ENCODE measurements around the gene ULK1.
"Not testable (repeated sequence)": the region's sequence is repeated elsewhere in the genome, so short reads cannot be mapped to it uniquely, and the experiment has no call there.

The ULK1 gene

DNA sequence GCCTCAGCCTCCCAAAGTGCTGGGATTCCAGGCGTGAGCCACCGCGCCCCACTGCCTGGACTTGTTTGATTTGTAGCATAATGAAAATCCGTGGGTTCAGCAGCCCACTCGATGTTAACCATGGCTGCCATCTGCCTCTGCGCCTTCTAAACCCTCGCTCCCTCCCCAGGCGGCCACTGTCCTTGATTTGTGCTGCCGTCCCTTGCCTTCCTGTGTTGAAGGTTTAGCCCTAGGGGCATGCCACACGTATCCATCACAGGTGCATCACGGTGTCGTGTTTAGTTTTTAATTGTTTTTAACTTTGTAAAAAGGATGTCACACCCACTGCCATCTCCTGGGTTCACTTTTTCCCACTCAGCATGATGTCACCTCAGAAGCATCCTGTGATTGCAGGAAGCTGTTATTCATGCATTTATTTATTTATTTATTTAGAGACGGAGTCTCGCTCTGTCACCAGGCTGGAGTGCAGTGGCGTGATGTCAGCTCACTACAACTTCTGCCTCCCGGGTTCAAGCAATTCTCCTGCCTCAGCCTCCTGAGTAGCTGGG, 24.5 kb upstream of the ULK1 start:
- Mint-ChIP-seq H3K27me3 (no peaks in the 10 kb centered on the region), H3K36me3 (no peaks in the 10 kb centered on the region), H3K4me3 (no peak overlapping the region), H3K27ac (no peak overlapping the region), H3K9me3 (ENCODE audit: low read depth) (peaks cover 3% of the 10 kb centered on the region), H3K4me1 (ENCODE audit: low read depth) (no peaks in the 10 kb centered on the region)

DNA sequence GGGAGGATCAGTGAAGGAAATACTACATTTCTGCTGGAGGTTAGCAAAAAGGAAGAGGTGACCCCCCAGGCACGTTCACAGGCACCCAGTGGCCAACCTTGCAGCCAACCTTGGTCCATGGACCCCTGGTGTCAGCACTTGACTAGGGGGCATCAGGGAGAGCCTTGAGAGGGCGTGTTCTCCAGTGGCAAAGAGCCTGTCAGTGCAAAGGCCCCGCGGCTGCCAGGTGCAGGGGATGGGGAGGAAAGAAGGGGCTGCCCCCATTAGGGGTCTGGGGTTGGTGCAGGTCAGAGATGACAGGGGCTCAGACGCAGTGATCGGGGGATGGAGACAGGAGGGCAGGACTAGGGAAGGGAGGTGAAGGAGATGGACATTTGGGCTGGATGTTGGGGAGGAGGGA, 22.7 kb upstream of the ULK1 start:
- Mint-ChIP-seq H3K27ac (no peak overlapping the region), H3K4me1 (ENCODE audit: low read depth) (no peaks in the 10 kb centered on the region), H3K9me3 (ENCODE audit: low read depth) (peaks cover 3% of the 10 kb centered on the region), H3K4me3 (no peak overlapping the region), H3K36me3 (no peaks in the 10 kb centered on the region), H3K27me3 (no peaks in the 10 kb centered on the region)

DNA sequence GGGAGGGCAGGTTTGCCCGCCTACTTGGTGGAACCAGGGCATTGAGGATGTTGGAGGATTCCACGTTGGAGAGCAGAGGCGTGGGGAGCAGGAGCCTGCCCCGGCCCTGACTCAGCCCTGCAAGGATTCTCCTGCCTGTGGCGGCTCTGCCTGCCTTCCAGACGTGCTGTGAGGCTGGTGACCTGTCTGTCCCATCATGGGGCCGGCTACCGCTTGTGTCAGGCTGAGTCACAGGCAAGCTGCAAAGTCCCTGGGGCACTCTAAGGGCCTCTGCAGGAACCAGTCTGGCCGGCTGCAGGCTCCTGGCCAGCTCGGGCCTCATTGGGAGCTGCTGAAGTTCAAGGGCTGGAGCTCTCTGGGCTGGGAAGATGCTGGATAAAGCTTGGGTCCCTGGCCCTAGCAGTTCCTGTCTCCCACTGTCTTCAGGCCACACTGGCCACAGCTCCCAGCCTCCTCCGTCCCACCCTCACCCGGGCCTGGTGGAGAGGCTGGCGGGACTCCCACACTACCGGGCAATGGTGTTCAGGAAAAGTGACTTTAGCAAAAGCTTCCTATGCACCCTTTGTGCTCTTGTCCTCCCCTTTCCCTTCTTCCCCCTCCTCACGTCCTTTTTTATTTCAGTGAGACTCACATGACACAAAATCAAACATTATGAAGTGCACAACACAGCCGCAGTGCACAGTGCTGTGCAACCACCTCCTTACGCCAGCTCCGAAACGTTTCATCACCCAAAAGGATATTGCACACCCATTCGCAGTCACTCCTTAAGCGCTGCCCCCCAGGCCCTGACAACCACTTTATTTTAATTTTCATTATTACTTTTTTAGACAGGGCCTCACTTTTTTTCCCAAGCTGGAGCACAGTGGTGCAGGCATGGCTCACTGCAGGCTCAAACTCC, 22.0 kb upstream of the ULK1 start:
- Mint-ChIP-seq H3K4me3 (no peak overlapping the region), H3K27me3 (no peaks in the 10 kb centered on the region), H3K27ac (no peak overlapping the region), H3K36me3 (no peaks in the 10 kb centered on the region), H3K9me3 (ENCODE audit: low read depth) (peaks cover 3% of the 10 kb centered on the region), H3K4me1 (ENCODE audit: low read depth) (no peaks in the 10 kb centered on the region)

DNA sequence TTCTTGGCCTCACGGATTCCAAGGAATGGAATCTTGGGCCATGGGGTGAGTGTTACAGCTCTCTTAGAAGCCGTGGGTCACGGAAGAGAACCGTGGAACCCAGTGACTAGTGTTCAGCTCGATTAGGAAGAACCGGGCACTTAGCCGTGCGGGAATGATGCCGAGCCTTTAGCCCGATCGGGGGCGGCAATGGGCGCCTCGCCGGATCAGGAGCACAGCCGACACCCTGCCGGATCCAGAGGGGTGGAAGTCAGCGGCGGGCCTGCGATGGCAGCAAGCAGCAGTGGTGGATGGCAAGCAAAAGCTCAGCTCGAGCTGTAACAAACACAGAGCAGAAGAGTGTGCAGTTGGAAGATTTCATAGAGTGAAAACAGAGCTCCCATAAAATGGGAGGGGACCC, 21.1 kb upstream of the ULK1 start:
- Mint-ChIP-seq H3K4me1 (ENCODE audit: low read depth) (no peaks in the 10 kb centered on the region), H3K36me3 (no peaks in the 10 kb centered on the region), H3K9me3 (ENCODE audit: low read depth) (peaks cover 3% of the 10 kb centered on the region), H3K27ac (no peak overlapping the region), H3K27me3 (no peaks in the 10 kb centered on the region), H3K4me3 (no peak overlapping the region)

DNA sequence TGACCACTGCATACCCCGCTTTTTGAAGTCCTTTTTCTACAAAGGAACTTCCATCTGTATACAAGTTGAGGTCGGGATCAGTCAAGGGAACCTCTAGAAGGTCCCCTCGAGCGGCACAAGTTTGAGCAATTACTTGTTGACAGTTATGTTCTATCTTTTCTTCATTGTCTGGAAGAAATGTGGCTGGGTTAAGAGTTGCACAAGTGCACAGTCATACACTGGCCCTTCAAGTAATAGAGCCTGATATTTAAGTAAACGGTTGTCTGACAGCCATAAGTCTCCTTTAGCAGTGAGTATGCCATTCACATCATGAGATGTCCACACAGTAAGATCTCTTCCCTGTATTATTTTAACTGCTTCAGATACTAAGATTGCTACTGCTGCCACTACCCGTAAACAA, 19.4 kb upstream of the ULK1 start:
- H3K4me1 Mint-ChIP-seq (ENCODE audit: low read depth); H3K9me3 Mint-ChIP-seq (ENCODE audit: low read depth); H3K4me3 Mint-ChIP-seq; H3K36me3 Mint-ChIP-seq; H3K27ac Mint-ChIP-seq; H3K27me3 Mint-ChIP-seq: not testable (repeated sequence)

DNA sequence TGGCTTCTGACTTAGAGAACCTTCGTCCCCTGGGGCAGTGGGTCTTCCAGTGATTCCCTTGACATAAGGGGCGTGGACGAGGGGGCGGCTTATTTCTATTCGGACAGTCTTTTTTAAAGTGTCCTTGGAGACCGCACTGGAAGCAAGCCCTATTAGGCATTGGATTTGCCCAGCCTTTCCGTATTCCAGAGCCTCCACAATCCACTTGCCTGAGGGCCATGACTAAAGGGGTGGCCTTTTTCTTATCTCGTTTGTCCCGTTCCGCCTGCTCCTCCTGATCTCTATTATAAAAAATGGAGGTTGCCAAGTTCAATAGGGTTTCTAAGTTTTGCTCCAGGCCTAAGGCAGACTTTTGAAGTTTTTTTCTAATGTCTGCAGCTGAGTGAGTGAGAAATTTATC, 17.2 kb upstream of the ULK1 start:
- H3K27ac Mint-ChIP-seq; H3K27me3 Mint-ChIP-seq; H3K36me3 Mint-ChIP-seq; H3K4me3 Mint-ChIP-seq; H3K9me3 Mint-ChIP-seq (ENCODE audit: low read depth); H3K4me1 Mint-ChIP-seq (ENCODE audit: low read depth): not testable (repeated sequence)

DNA sequence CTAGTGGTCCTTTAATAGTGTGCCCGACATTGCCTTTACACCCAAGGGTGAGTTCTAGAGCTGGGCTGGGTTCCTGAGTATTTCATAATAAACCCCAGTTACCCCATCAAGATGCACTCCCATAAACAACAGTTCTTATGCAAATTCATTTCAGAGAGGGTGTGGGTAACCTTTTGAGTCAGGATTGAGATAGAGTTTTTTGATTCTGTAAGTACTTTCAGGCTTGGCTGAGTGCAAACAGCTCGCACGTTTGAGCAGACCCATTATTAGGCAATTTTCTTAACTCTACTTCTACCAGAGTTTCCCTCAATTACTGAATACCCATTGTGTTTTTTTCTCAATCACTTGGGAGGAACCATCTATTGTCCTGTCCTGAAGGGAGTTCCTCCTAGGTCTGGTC, 16.0 kb upstream of the ULK1 start:
- not testable (repeated sequence) for H3K4me1 Mint-ChIP-seq (ENCODE audit: low read depth); H3K4me3 Mint-ChIP-seq; H3K36me3 Mint-ChIP-seq; H3K27ac Mint-ChIP-seq; H3K9me3 Mint-ChIP-seq (ENCODE audit: low read depth); H3K27me3 Mint-ChIP-seq

DNA sequence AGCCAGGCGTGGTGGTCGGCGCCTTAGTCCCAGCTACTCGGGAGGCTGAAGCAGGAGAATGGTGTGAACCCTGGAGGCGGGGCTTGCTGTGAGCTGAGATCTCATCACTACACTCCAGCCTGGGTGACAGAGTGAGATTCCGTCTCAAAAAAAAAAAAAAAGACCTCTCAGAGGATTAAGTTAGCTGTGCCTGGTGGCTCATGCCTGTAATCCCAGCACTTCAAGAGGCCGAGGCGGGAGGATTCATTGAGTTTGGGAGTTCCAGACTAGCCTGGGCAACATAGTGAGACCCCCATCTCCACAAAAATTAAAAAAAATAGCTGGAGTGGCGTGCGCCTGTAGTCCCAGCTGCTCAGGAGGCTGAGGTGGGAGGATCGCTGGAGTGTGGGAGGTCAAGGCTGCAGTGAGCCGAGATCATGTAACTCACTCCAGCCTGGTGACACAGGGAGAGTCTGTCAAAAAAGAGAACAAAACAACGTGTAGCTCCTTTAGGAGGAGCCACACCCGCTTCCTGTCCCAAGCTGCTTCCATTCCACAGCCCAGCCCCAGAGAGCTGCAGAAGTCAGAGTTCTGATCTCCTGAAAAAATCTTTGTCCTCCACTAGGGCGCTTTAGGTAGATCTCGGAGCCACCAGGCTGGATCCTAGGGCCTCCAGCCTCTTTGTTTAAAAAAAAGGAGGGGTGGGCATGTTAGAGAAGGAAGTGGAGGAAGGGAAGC, 11.5 kb upstream of the ULK1 start:
- Mint-ChIP-seq H3K9me3 (ENCODE audit: low read depth) (no peaks in the 10 kb centered on the region), H3K4me1 (ENCODE audit: low read depth) (no peaks in the 10 kb centered on the region), H3K27ac (no peak overlapping the region), H3K4me3 (no peak overlapping the region), H3K27me3 (no peaks in the 10 kb centered on the region), H3K36me3 (no peaks in the 10 kb centered on the region)

DNA sequence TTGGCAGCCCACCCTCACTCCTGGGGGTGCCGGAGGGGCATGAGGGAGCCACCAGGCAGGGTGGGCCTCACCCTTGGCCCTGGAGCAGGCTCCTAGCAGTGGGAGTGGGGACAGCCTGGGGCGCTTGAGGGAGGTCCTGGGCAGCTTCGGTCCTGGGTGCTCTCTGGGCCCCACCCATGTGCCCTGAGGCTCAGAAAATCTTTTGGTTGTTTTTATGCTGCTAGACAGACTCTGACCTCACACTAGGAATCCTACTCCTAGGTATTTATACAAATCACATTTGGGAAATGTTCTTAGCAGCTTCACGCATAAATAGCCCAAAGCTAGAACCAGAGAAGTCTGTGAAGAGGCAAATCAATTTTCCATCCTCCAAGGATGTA, 10.9 kb upstream of the ULK1 start:
- H3K27me3 Mint-ChIP-seq, result no peaks in the 10 kb centered on the region
- H3K36me3 Mint-ChIP-seq, result no peaks in the 10 kb centered on the region
- no peaks in the 10 kb centered on the region for H3K4me1 Mint-ChIP-seq (ENCODE audit: low read depth)
- no peaks in the 10 kb centered on the region for H3K9me3 Mint-ChIP-seq (ENCODE audit: low read depth)
- H3K27ac Mint-ChIP-seq, result no peak overlapping the region
- H3K4me3 Mint-ChIP-seq, result no peak overlapping the region

DNA sequence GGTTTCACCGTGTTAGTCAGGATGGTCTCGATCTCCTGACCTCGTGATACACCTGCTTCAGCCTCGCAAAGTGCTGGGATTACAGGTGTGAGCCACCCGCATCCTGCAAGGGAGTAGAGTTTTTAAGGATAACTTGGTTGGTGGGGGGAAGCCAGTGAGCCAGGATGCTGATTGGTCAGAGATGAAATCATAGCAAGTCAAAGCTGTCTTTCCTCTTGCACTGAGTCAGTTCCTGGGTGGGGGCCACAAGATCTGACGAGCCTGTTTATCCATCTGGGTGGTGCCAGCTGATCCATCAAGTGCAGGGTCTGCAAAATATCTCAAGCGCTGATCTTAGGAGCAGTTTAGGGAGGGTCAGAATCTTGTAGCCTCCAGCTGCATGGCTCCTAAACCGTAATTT, 9.3 kb upstream of the ULK1 start:
- H3K27me3 Mint-ChIP-seq; H3K9me3 Mint-ChIP-seq (ENCODE audit: low read depth); H3K27ac Mint-ChIP-seq; H3K4me3 Mint-ChIP-seq; H3K36me3 Mint-ChIP-seq; H3K4me1 Mint-ChIP-seq (ENCODE audit: low read depth): not testable (repeated sequence)

DNA sequence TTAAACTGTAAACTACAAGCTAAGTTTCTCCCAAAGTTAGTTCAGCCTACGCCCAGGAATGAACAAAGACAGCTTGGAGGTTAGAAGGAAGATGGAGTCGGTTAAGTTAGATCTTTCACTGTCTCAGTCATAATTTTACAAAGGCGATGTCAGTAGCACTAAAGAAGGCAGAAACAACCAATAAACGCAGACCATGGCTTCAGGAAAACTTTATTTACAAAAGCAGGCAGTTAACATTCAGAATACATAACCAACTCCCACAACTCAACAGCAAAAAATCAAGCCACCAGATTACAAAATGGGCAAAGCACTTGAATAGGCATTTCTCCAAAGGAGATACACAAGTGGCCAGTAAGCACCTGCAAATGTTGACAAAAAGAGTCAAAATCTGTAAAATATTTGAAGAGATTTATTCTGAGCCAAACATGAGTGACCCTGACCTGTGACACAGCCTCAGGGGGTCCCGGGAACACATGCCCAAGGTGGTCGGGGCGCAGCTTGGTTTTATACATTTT, 8.8 kb upstream of the ULK1 start:
- no peaks in the 10 kb centered on the region for H3K27me3 Mint-ChIP-seq
- H3K36me3 Mint-ChIP-seq, result no peaks in the 10 kb centered on the region
- H3K4me1 Mint-ChIP-seq (ENCODE audit: low read depth), result no peaks in the 10 kb centered on the region
- H3K9me3 Mint-ChIP-seq (ENCODE audit: low read depth), result no peaks in the 10 kb centered on the region
- H3K4me3 Mint-ChIP-seq, result no peak overlapping the region
- H3K27ac Mint-ChIP-seq, result no peak overlapping the region

DNA sequence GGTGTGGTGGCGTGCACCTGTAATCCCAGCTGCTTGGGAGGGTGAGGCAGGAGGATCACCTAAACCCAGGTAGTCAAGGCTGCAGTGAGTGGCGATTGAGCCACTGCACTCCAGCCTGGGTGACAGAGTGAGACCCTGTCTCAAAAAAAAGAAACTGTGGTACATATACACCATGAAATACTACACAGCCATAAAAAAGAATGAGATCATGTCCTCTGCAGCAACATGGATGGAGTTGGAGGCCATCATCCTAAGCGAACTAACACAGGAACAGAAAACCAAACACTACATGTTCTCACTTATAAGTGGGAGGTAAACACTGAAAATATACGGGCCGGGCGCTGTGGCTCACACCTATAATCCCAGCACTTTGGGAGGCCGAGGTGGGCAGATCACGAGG, 2.7 kb upstream of the ULK1 start:
- not testable (repeated sequence) for H3K4me1 Mint-ChIP-seq (ENCODE audit: low read depth); H3K9me3 Mint-ChIP-seq (ENCODE audit: low read depth); H3K27ac Mint-ChIP-seq; H3K36me3 Mint-ChIP-seq; H3K27me3 Mint-ChIP-seq; H3K4me3 Mint-ChIP-seq

DNA sequence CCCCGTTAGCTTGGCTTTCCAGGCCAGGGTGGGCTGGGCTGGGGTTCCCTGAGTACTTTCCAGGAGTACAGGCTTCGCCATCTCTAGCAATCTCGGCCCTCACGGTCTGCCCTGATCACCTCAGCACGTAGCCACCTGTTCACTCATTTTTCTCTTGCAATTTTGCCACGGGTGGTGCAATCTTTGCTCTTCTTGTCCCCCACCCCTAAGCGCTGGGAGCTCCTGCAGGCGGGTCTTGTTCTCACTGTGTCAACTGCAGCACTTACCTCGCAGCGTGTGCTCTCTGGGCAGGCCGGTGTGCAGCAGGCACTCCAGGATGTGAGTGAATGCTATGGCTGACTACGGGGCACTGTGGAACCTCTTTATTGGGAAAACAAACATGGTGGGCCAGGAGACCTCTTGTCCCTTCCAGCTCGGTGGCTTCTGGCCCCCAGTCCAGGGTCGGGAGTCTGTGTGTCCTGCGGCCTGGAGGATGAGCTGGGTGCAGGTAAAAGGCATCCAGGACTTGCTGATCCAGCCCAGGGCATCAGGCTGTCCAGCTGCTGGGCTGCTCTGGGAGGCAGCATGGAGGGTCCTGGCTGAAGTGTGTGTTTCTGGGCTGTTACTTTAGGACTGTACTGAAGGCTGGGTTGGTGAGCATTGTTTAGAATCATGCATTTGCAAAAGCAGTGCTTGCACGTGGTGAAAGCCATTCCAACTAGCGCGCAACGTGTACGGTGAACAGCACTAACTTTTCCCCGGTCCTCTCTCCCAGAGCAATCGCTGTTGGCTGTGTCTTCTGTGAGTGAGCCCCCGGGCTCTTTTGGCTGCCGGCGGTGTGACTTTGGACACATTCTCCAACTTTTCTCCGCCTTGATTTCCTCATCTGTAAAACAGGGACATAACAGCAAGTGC, 1.5 kb upstream of the ULK1 start:
- Mint-ChIP-seq H3K27ac (no peak overlapping the region), H3K9me3 (ENCODE audit: low read depth) (no peaks in the 10 kb centered on the region), H3K36me3 (no peaks in the 10 kb centered on the region), H3K4me1 (ENCODE audit: low read depth) (peaks cover 12% of the 10 kb centered on the region), H3K27me3 (no peaks in the 10 kb centered on the region), H3K4me3 (no peak overlapping the region)

DNA sequence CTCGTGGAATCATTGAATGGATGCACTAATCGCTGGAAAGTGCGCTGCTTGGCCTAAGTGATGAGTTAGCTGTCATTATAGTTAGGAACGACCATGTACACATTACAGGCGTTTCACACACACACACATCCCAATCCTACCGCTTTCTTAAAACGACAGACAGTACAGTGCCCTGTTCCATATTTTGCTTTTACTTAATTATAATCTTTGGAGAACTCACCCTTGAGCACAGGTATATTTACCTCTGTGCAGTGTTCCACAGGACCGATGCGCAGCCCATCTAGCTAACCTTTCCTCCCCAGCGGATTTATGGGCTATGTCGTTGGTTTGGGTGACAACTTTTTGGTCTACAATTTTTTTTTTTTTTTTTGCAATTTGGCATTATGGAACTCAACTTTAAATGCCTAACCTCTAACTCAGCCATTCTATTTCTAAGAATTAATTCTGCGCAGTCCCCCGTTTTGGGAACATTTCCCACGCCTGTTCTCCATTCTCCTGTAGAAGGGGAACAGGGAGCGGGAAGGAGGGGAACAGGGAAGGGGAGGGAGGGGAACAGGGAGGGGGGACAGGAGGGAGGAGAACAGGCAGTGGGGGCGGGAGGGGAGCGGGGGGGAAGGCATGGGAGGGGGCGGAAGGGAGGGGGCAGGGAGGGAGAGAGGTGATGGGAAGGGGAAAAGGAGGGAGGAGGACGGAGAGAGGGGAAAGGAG, 663 bp upstream of the ULK1 start:
- Mint-ChIP-seq H3K36me3 (no peaks in the 10 kb centered on the region), H3K27me3 (no peaks in the 10 kb centered on the region), H3K27ac (no peak overlapping the region), H3K4me1 (ENCODE audit: low read depth) (peaks cover 16% of the 10 kb centered on the region), H3K4me3 (peak overlapping the region; percentile 65), H3K9me3 (ENCODE audit: low read depth) (no peaks in the 10 kb centered on the region)

Data from activated naive CD8-positive, alpha-beta T cell (primary cell).